HUES64 (cell line): Measurements from ENCODE around the gene RPN2.

Experiments used
- H3K27ac ChIP-seq: 2 replicates; pipeline ENCODE4 v1.7.0; 2013; ENCODE audit warnings: low read depth, low read length, inconsistent platforms
- H3K27me3 ChIP-seq: 2 replicates; pipeline ENCODE4 v1.6.1; 2013; ENCODE audit warnings: mild to moderate bottlenecking, low read length; ENCODE audit not compliant: insufficient read depth
- H3K36me3 ChIP-seq: 2 replicates; pipeline ENCODE4 v1.6.1; 2013; ENCODE audit warnings: mild to moderate bottlenecking, low read length; ENCODE audit not compliant: insufficient read depth
- H3K4me1 ChIP-seq: 2 replicates; pipeline ENCODE4 v1.6.1; 2013; ENCODE audit warnings: mild to moderate bottlenecking, low read length, moderate library complexity; ENCODE audit not compliant: insufficient read depth
- H3K4me3 ChIP-seq: 2 replicates; pipeline ENCODE4 v1.5.1; 2013; ENCODE audit warnings: mild to moderate bottlenecking, low read length, moderate library complexity
- H3K9ac ChIP-seq: 2 replicates; pipeline ENCODE4 v1.6.1; 2013; ENCODE audit warnings: mild to moderate bottlenecking, low read depth, low read length
- H3K9me3 ChIP-seq: 2 replicates; pipeline ENCODE4 v1.6.1; 2013; ENCODE audit warnings: low read depth, low read length; ENCODE audit not compliant: insufficient read depth
- WGBS: fragments of 150-250, 120-280 bp; methylation state at CpG from one replicate; pipeline ENCODE4 v1.1.7; 2013; ENCODE audit warnings: missing lambda C conversion rate; 5-methylcytosine and 5-hydroxymethylcytosine counted together

Gene RPN2

DNA sequence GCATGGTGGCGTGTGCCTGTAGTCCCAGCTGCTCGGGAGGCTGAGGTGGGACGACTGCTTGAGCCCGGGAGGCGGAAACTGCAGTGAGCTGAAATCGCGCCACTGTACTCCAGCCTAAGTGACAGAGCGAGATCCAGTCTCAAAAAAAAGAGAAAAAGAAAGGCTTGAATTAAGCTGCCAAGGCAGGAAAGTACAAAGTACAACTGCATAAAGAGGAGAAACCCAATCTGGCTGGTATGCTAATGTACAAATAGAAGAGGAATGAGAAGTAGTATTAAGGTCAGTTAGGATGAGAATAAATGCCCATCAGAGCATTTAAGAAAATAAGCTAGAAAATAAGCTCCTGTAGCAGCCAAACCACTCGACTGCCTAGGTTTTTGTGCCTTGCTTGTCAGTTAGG lies 23.1 kb upstream of the RPN2 start:
- WGBS, result 92% methylated on average over 9 of the region's 9 CpGs
- Histone ChIP-seq H3K4me3 (no peak overlapping the region), H3K27me3 (no peaks in the 10 kb centered on the region)

DNA sequence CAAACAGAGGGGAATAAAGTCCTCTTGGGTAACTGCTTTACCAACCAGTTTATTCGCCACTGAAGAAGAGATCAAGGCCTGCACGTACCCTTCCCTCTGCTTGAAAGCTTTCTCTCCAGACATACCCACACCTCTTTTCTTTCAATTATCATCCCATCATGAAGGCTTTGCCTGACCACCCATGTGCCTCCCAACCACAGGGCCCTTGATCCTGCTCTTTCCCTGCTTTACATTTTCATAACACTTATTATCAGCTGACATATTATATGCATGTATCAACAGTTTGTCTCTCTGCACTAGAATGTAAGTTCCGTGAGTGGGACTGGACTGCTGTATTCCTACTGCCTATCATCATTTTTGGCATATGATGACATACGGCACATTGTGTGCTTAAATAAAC lies 20.9 kb upstream of the RPN2 start:
- Histone ChIP-seq H3K4me1 (no peaks in the 10 kb centered on the region), H3K27me3 (no peaks in the 10 kb centered on the region), H3K9me3 (no peaks in the 10 kb centered on the region), H3K9ac (no peak overlapping the region), H3K27ac (no peak overlapping the region), H3K4me3 (no peak overlapping the region), H3K36me3 (no peaks in the 10 kb centered on the region)
- WGBS, result 93% methylated on average over 4 of the region's 4 CpGs

More for the DNA sequence above, 23.1 kb upstream of the RPN2 start:
- Histone ChIP-seq H3K27ac (no peak overlapping the region), H3K9me3 (no peaks in the 10 kb centered on the region), H3K4me1 (no peaks in the 10 kb centered on the region), H3K36me3 (no peaks in the 10 kb centered on the region), H3K9ac (no peak overlapping the region)

DNA sequence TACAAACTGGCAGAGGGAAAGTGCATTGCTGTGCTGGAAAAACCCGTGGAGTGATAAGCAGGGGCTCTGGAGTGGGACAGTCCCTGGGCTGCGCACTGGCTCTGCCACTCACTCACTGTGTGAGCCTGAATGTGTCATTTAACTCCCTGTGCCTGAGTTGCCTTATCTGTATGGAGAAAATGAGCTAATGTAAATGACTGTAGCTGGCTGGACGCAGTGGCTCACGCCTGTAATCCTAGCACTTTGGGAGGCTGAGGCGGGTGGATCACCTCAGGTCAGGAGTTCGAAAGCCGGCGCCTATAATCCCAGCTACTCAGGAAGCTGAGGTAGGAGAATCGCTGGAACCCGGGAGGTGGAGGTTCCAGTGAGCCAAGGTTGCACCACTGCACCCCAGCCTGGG lies 18.4 kb upstream of the RPN2 start:
- H3K9me3 ChIP-seq, result no peaks in the 10 kb centered on the region
- H3K9ac ChIP-seq, result no peak overlapping the region
- no peaks in the 10 kb centered on the region for H3K4me1 ChIP-seq
- no peaks in the 10 kb centered on the region for H3K27me3 ChIP-seq
- 93% methylated on average over 10 of the region's 10 CpGs for WGBS
- no peak overlapping the region for H3K27ac ChIP-seq
- H3K4me3 ChIP-seq, result no peak overlapping the region
- H3K36me3 ChIP-seq, result no peaks in the 10 kb centered on the region

DNA sequence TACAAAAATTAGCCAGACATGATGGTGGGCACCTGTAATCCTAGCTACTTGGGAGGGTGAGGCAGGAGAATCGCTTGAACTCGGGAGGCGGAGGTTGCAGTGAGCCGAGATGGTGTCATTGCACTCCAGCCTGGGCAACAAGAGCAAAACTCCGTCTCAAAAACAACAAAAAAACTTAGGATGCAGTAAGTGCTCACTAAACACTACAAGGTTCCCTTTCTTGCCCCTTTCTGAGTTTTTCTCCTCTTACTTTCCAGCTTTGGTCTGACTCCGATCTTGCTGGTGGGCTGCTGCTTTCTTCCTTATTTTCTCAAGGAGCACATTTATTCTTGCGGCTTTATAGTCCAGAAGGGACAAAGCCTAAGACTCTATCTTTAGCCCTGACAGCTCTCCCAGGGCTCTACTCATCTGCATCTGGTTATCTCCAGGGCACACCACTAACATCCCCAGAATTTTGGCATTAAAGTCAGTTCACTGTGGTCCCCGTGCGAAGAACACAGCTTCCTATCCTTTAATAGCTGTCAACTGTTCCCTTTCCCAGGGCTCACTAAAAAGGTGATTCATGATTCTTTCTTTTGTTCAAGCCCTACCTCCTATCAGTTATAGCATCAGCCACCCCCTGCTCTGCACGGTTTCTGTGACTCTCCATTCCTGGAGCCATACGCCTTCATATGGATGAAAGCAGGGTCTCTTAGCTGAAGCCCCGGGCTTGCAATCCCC lies 17.1 kb upstream of the RPN2 start:
- Histone ChIP-seq H3K9ac (no peak overlapping the region), H3K27ac (no peak overlapping the region), H3K9me3 (no peaks in the 10 kb centered on the region), H3K4me1 (no peaks in the 10 kb centered on the region), H3K36me3 (no peaks in the 10 kb centered on the region), H3K27me3 (no peaks in the 10 kb centered on the region), H3K4me3 (no peak overlapping the region)
- WGBS, result 80% methylated on average over 12 of the region's 12 CpGs

DNA sequence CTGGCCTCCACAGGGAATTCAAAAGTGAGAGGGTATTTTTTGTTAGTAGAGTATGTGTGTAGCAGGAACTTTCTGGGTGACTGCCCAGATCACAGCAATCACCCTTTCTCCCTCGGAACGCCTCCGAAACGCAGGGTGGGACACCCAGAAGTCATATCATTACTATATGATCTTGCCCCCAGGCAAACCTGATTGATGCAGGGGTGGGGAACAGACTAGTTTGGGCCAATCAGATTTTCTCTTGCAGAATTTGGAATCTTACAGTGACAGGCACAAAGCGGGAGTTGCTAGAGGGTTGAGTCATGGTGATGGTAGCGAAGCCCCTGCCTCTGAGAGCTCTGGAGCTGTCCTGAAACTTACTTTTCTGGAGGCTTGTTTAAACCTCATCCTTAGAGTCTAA lies 16.5 kb upstream of the RPN2 start:
- H3K9me3 ChIP-seq, result no peaks in the 10 kb centered on the region
- no peaks in the 10 kb centered on the region for H3K4me1 ChIP-seq
- no peak overlapping the region for H3K9ac ChIP-seq
- WGBS, result 74% methylated on average over 6 of the region's 6 CpGs
- H3K27ac ChIP-seq, result no peak overlapping the region
- no peaks in the 10 kb centered on the region for H3K27me3 ChIP-seq
- H3K4me3 ChIP-seq, result no peak overlapping the region
- no peaks in the 10 kb centered on the region for H3K36me3 ChIP-seq

DNA sequence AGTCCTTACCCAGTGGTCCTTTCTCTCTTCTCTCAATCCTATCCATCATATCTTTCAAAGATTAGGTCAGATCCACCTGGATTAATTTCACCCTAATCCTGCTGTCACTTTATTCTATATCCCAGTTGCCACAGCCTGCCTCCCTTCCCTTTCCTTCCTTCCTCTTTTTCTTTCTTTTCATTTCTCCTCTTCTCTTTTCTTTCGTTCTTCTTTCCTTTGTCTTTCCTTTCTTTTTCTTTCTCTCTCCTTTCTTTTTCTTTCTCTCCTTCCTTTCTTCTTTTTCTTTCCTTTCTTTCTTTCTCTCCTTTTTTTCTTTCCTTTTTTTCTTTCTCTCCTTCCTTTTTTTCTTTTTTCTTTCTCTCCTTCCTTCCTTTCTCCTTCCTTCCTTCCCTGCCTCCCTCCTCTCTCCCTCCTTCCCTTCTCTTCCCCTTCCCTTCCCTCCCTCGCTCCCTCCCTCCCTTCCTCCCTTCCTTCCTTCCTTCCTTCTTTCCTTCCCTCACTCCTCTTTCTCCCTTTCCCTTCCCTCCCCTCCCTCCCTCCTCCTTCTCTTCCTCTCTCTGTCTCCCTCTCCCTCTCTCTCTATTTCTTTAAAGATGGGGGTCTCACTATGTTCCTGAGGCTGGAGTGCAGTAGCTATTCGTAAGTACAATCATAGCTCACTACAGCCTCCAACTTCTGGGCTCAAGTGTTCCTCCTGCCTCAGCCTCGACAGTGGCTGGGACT lies 15.1 kb upstream of the RPN2 start:
- H3K9me3 ChIP-seq, result no peaks in the 10 kb centered on the region
- H3K4me1 ChIP-seq, result no peaks in the 10 kb centered on the region
- H3K27ac ChIP-seq, result no peak overlapping the region
- H3K4me3 ChIP-seq, result no peak overlapping the region
- H3K9ac ChIP-seq, result no peak overlapping the region
- no peaks in the 10 kb centered on the region for H3K27me3 ChIP-seq
- no peaks in the 10 kb centered on the region for H3K36me3 ChIP-seq
- WGBS, result 88% methylated on average over 4 of the region's 4 CpGs

DNA sequence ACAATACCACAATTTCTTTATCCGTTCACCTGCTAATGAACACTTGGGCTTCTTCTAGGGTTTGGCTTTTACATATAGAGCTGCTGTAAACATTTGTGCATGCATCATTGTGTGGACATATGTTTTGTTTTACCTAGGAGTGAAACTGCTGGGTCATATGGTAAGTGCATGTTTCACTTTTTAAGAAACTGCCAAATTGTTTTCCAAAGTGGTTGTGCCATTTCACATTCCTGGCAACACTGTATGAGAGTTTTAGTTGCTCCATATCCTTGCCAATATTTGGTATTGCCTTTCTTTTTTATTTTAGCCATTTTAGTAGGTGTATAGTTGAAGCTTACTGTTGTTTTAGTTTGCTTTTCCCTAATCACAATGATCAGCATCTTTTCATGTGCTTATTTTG lies 14.1 kb upstream of the RPN2 start:
- no peak overlapping the region for H3K27ac ChIP-seq
- H3K4me1 ChIP-seq, result no peaks in the 10 kb centered on the region
- H3K9ac ChIP-seq, result no peak overlapping the region
- no peaks in the 10 kb centered on the region for H3K36me3 ChIP-seq
- 100% methylated on average over 1 of the region's 1 CpG for WGBS
- no peaks in the 10 kb centered on the region for H3K9me3 ChIP-seq
- no peak overlapping the region for H3K4me3 ChIP-seq
- H3K27me3 ChIP-seq, result no peaks in the 10 kb centered on the region

DNA sequence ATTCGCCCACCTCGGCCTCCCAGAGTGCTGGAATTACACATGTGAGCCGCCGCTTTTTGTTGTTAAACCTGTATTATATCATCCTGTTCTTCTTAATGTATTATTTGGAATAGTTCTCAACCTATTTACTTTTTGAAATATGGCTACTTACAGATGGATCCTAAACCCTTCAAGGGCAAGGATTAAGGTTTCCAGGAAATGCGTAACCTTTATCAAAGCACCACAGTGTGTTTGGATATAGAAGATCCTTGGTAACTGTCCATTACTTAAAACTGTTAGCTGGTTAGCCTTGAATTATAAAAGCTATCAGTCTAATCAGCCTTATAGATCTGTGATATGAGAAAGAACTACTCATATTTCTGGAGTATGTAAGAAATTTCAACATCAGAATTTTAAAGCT lies 12.3 kb upstream of the RPN2 start:
- no peaks in the 10 kb centered on the region for H3K36me3 ChIP-seq
- no peak overlapping the region for H3K9ac ChIP-seq
- H3K4me1 ChIP-seq, result no peaks in the 10 kb centered on the region
- no peaks in the 10 kb centered on the region for H3K27me3 ChIP-seq
- no peak overlapping the region for H3K27ac ChIP-seq
- no peak overlapping the region for H3K4me3 ChIP-seq
- H3K9me3 ChIP-seq, result no peaks in the 10 kb centered on the region
- whole genome bisulfite sequencing, result 97% methylated on average over 4 of the region's 5 CpGs

DNA sequence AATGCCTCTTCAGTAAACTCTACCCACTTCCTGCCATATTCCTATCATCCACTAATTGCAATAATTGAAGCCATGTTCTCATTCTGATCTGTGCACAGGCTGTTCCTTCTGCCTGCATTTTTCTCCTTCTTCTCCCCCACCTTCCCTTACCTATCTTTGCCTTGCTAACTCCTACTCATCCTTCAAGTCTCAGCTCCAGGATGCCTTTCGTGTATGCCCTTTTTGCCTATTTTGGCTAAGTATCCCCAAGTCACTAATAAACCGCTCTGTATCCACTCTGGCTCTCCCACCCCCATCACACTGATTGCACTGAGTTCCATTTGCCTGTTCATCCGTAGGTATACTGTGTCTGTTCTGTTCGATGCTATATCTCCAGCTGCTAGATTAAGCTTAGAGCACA lies 6.3 kb upstream of the RPN2 start:
- WGBS, result 90% methylated on average over 4 of the region's 4 CpGs
- Histone ChIP-seq H3K36me3 (no peaks in the 10 kb centered on the region), H3K27me3 (no peaks in the 10 kb centered on the region), H3K4me1 (no peaks in the 10 kb centered on the region), H3K4me3 (no peak overlapping the region), H3K27ac (no peak overlapping the region), H3K9ac (no peak overlapping the region), H3K9me3 (no peaks in the 10 kb centered on the region)

DNA sequence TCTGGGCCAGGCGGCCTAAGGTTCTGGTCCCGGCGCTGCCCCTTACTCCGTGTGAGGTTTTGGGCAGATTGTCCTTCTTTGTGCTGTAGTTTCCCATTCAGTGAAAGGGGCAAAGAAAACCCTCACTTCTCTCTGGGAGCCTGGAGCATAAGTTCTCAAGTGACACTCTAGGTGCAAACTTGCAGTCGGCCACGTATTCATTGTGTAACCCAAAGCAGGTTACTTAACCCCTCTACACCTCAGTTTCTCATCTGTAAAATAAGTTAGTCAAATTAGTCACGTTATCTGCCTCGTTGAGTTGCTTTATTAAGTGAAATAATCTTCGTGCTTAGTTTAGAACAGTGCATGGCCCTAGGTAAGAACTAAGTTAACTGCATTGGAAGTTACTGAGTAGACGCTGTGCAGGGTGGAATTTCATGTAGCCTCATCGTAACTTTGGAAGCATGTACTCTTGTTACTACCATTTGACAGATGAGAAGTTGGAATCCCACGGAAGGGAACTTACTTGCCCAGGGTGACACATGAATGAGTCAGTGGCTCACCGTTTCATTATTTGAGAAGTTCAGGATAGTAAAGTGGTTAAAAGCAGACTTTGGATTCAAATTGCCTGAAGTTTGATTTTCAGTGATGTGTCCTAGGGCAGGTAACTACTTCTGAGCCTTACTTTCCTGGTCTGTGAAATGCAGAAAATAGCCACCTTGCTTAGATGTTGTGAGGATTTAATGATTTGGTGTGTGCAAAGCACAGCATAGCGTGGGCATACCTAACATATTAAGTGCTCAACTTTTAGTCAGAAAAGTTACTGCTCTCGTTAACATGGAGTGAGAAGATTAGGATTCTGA lies 774 bp downstream of the RPN2 start:
- no peaks in the 10 kb centered on the region for H3K9me3 ChIP-seq
- H3K27me3 ChIP-seq, result no peaks in the 10 kb centered on the region
- 13% methylated on average over 15 of the region's 15 CpGs for WGBS
- peaks cover 20% of the 10 kb centered on the region for H3K36me3 ChIP-seq
- peak overlapping the region; percentile 96 for H3K27ac ChIP-seq
- peak overlapping the region; percentile 99 for H3K9ac ChIP-seq
- peak overlapping the region; percentile 79 for H3K4me3 ChIP-seq
- H3K4me1 ChIP-seq, result peaks cover 6% of the 10 kb centered on the region; the same call in 1 of the 2 replicates

DNA sequence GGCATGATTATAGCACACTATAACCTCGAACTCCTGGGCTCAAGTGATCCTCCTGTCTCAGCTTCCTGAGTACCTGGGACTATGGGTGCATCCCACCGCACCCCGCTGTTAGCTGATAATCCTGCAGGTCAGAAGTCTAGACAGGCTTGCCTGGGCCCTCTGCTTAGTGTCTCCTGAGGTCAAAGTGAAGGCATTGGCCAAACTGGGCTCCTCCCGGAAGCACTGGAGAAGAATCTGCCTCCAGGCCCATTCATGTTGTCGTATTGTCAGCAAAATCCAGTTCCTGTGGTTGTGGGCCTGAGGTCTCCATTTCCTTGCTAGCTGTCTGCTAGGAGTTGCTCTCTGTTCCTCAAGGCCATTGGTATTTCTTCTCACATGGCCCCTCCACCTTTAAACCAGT lies 6.6 kb downstream of the RPN2 start:
- H3K27me3 ChIP-seq, result no peaks in the 10 kb centered on the region
- H3K27ac ChIP-seq, result no peak overlapping the region
- WGBS, result 94% methylated on average over 5 of the region's 5 CpGs
- H3K9me3 ChIP-seq, result no peaks in the 10 kb centered on the region
- H3K4me3 ChIP-seq, result no peak overlapping the region
- H3K36me3 ChIP-seq, result peaks cover 73% of the 10 kb centered on the region
- H3K9ac ChIP-seq, result no peak overlapping the region
- H3K4me1 ChIP-seq, result 0 out of 2 replicates have a peak, but pooled peaks cover under 1% of the 10 kb centered on the region
